ENCODE results near the gene JAKMIP2.
"Not testable (repeated sequence)": the region's sequence is repeated elsewhere in the genome, so short reads cannot be mapped to it uniquely, and the experiment has no call there.

Gene JAKMIP2

GRCh38 chr5:147782110-147783028 is at the start of gene JAKMIP2:
TSS of gene JAKMIP2 (minus strand) at chr5:147782728. CDS start at chr5:147671806, 110,922 bp downstream.
- H3K36me3 Mint-ChIP-seq (ENCODE audit: low read depth): no peaks in the 10 kb centered on the region
- no peak within 1 kb of the TSS for H3K27ac Mint-ChIP-seq
- peaks cover 5% of the 10 kb centered on the region for H3K27me3 Mint-ChIP-seq

GRCh38 chr5:147831465-147831864 is 48.9 kb upstream of the JAKMIP2 start, which contains the start of gene SPINK1:
TSS of gene SPINK1 (minus strand) at chr5:147831671. CDS start at chr5:147831577, 94 bp downstream.
- Mint-ChIP-seq H3K27ac (no peak within 1 kb of the TSS), H3K4me1 (ENCODE audit: low read depth) (no peaks in the 10 kb centered on the region), H3K27me3 (no peaks in the 10 kb centered on the region), H3K4me3 (no peak within 1 kb of the TSS), H3K36me3 (ENCODE audit: low read depth) (no peaks in the 10 kb centered on the region), H3K9me3 (no peaks in the 10 kb centered on the region)
- intact Hi-C loops (cut with micrococcal nuclease): no loop called here

More at GRCh38 chr5:147782110-147783028, at the start of gene JAKMIP2:
- no peaks in the 10 kb centered on the region for H3K9me3 Mint-ChIP-seq
- intact Hi-C loops (cut with micrococcal nuclease): no loop called here
- H3K4me1 Mint-ChIP-seq (ENCODE audit: low read depth): peaks cover 23% of the 10 kb centered on the region
- H3K4me3 Mint-ChIP-seq: peak within 1 kb of the TSS; percentile 59

- Mint-ChIP-seq H3K27me3 (no peaks in the 10 kb centered on the region), H3K27ac (no peak overlapping the region), H3K4me3 (no peak overlapping the region), H3K36me3 (ENCODE audit: low read depth) (no peaks in the 10 kb centered on the region), H3K4me1 (ENCODE audit: low read depth) (no peaks in the 10 kb centered on the region), H3K9me3 (no peaks in the 10 kb centered on the region)
- intact Hi-C loops (cut with micrococcal nuclease): no loop called here
Observed at GRCh38 chr5:147830035-147830434, 47.5 kb upstream of the JAKMIP2 start.

- intact Hi-C loops (cut with micrococcal nuclease): loop anchor here (10.0 kb wide), 1 partner anchor 372 kb away; no protein-coding TSS in a partner anchor
- H3K36me3 Mint-ChIP-seq (ENCODE audit: low read depth); H3K4me1 Mint-ChIP-seq (ENCODE audit: low read depth): not testable (repeated sequence)
Observed at GRCh38 chr5:147827017-147827416, 44.5 kb upstream of the JAKMIP2 start.

GRCh38 chr5:147826361-147826760 is 43.8 kb upstream of the JAKMIP2 start:
- H3K36me3 Mint-ChIP-seq (ENCODE audit: low read depth): no peaks in the 10 kb centered on the region
- no peak overlapping the region for H3K27ac Mint-ChIP-seq
- no peak overlapping the region for H3K4me3 Mint-ChIP-seq
- peaks cover 8% of the 10 kb centered on the region for H3K4me1 Mint-ChIP-seq (ENCODE audit: low read depth)
- H3K9me3 Mint-ChIP-seq: no peaks in the 10 kb centered on the region
- intact Hi-C loops (cut with micrococcal nuclease): loop anchor here (10.0 kb wide), 1 partner anchor 372 kb away; no protein-coding TSS in a partner anchor
- H3K27me3 Mint-ChIP-seq: no peaks in the 10 kb centered on the region

More at GRCh38 chr5:147827017-147827416, 44.5 kb upstream of the JAKMIP2 start:
- not testable (repeated sequence) for H3K4me3 Mint-ChIP-seq, H3K27ac Mint-ChIP-seq, H3K27me3 Mint-ChIP-seq, H3K9me3 Mint-ChIP-seq

GRCh38 chr5:147822686-147823491 is 40.4 kb upstream of the JAKMIP2 start:
- Mint-ChIP-seq H3K27me3 (no peaks in the 10 kb centered on the region), H3K36me3 (ENCODE audit: low read depth) (no peaks in the 10 kb centered on the region)
- intact Hi-C loops (cut with micrococcal nuclease): loop anchor here (1.0 to 10.0 kb wide), 2 partner anchors 195 to 368 kb away; no protein-coding TSS in a partner anchor

GRCh38 chr5:147822222-147822621 is 39.7 kb upstream of the JAKMIP2 start:
- peaks cover 34% of the 10 kb centered on the region for H3K4me1 Mint-ChIP-seq (ENCODE audit: low read depth)
- H3K4me3 Mint-ChIP-seq; H3K36me3 Mint-ChIP-seq (ENCODE audit: low read depth); H3K9me3 Mint-ChIP-seq; H3K27me3 Mint-ChIP-seq: not testable (repeated sequence)
- intact Hi-C loops (cut with micrococcal nuclease): loop anchor here (1.0 to 10.0 kb wide), 2 partner anchors 194 to 367 kb away; no protein-coding TSS in a partner anchor
- peak overlapping the region; percentile 67 for H3K27ac Mint-ChIP-seq

More at GRCh38 chr5:147822686-147823491, 40.4 kb upstream of the JAKMIP2 start:
- H3K4me3 Mint-ChIP-seq: no peak overlapping the region
- peaks cover 28% of the 10 kb centered on the region for H3K4me1 Mint-ChIP-seq (ENCODE audit: low read depth)
- no peak overlapping the region for H3K27ac Mint-ChIP-seq
- H3K9me3 Mint-ChIP-seq: no peaks in the 10 kb centered on the region

GRCh38 chr5:147821766-147822165 is 39.2 kb upstream of the JAKMIP2 start:
- intact Hi-C loops (cut with micrococcal nuclease): loop anchor here (1.0 to 10.0 kb wide), 2 partner anchors 193 to 367 kb away; no protein-coding TSS in a partner anchor
- H3K4me3 Mint-ChIP-seq: no peak overlapping the region
- peaks cover 34% of the 10 kb centered on the region for H3K4me1 Mint-ChIP-seq (ENCODE audit: low read depth)
- H3K9me3 Mint-ChIP-seq: no peaks in the 10 kb centered on the region
- peak overlapping the region; percentile 67 for H3K27ac Mint-ChIP-seq
- H3K36me3 Mint-ChIP-seq (ENCODE audit: low read depth): no peaks in the 10 kb centered on the region
- H3K27me3 Mint-ChIP-seq: no peaks in the 10 kb centered on the region

GRCh38 chr5:147819261-147819770 is 36.8 kb upstream of the JAKMIP2 start:
- no peak overlapping the region for H3K27ac Mint-ChIP-seq
- intact Hi-C loops (cut with micrococcal nuclease): loop anchor here (2.0 kb wide), 1 partner anchor 15 kb away; no protein-coding TSS in a partner anchor
- no peaks in the 10 kb centered on the region for H3K36me3 Mint-ChIP-seq (ENCODE audit: low read depth)
- no peaks in the 10 kb centered on the region for H3K27me3 Mint-ChIP-seq
- no peaks in the 10 kb centered on the region for H3K9me3 Mint-ChIP-seq
- H3K4me3 Mint-ChIP-seq: no peak overlapping the region
- H3K4me1 Mint-ChIP-seq (ENCODE audit: low read depth): peaks cover 38% of the 10 kb centered on the region

GRCh38 chr5:147818290-147818689 is 35.8 kb upstream of the JAKMIP2 start:
- H3K9me3 Mint-ChIP-seq: no peaks in the 10 kb centered on the region
- H3K36me3 Mint-ChIP-seq (ENCODE audit: low read depth): no peaks in the 10 kb centered on the region
- peaks cover 40% of the 10 kb centered on the region for H3K4me1 Mint-ChIP-seq (ENCODE audit: low read depth)
- intact Hi-C loops (cut with micrococcal nuclease): loop anchor here (2.0 kb wide), 1 partner anchor 13 kb away; no protein-coding TSS in a partner anchor
- H3K27me3 Mint-ChIP-seq: no peaks in the 10 kb centered on the region
- H3K27ac Mint-ChIP-seq: no peak overlapping the region
- no peak overlapping the region for H3K4me3 Mint-ChIP-seq

GRCh38 chr5:147813696-147814095 is 31.2 kb upstream of the JAKMIP2 start:
- H3K27me3 Mint-ChIP-seq: no peaks in the 10 kb centered on the region
- no peak overlapping the region for H3K27ac Mint-ChIP-seq
- no peaks in the 10 kb centered on the region for H3K9me3 Mint-ChIP-seq
- no peaks in the 10 kb centered on the region for H3K36me3 Mint-ChIP-seq (ENCODE audit: low read depth)
- no peak overlapping the region for H3K4me3 Mint-ChIP-seq
- intact Hi-C loops (cut with micrococcal nuclease): no loop called here
- H3K4me1 Mint-ChIP-seq (ENCODE audit: low read depth): peaks cover 24% of the 10 kb centered on the region

GRCh38 chr5:147809830-147810666 is 27.5 kb upstream of the JAKMIP2 start:
- no peak overlapping the region for H3K27ac Mint-ChIP-seq
- peaks cover 16% of the 10 kb centered on the region for H3K4me1 Mint-ChIP-seq (ENCODE audit: low read depth)
- H3K36me3 Mint-ChIP-seq (ENCODE audit: low read depth): no peaks in the 10 kb centered on the region
- H3K27me3 Mint-ChIP-seq: no peaks in the 10 kb centered on the region
- no peak overlapping the region for H3K4me3 Mint-ChIP-seq
- intact Hi-C loops (cut with micrococcal nuclease): no loop called here
- H3K9me3 Mint-ChIP-seq: no peaks in the 10 kb centered on the region

GRCh38 chr5:147805030-147805454 is 22.5 kb upstream of the JAKMIP2 start:
- intact Hi-C loops (cut with micrococcal nuclease): loop anchor here (2.0 kb wide), 1 partner anchor 14 kb away; no protein-coding TSS in a partner anchor
- Mint-ChIP-seq H3K4me3 (no peak overlapping the region), H3K36me3 (ENCODE audit: low read depth) (no peaks in the 10 kb centered on the region), H3K9me3 (peaks cover 9% of the 10 kb centered on the region), H3K4me1 (ENCODE audit: low read depth) (peaks cover 28% of the 10 kb centered on the region), H3K27me3 (no peaks in the 10 kb centered on the region), H3K27ac (peak overlapping the region; percentile 81)
